Measurements from ENCODE around the gene CD14.

CD14 gene

DNA sequence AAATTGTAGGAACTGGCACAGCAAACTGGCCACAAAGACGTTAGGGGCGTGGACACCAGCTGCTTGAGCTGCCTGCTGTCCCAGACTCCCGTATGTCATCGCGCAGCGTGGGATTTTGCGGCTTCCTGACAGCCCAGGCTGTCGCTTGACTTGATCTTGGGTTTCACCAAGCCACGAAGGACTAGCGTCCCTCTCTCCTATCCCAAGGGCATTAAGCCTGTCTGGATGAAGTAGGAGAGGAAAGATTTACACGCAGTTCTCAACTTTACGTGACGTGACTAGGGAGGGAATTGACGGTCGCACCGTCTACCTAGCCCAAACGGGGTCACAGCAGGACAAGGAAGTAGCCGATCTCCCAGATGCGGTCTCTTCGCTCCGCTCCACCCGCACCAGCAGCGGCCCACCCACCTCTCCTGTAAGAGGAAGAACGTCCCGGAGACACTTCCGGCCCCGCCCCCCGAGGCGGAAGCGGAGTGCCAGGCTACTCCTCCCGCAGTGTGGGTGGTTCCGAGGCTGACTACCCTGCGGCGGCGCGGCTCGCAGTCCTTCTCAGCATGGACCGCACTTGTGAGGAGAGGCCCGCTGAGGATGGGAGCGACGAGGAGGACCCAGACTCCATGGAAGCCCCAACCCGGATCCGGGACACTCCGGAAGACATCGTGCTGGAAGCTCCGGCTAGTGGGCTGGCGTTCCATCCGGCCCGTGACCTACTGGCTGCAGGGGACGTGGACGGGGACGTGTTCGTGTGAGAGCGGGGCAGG lies 31.6 kb upstream of the CD14 start, which contains the start of gene WDR55 (continued):
- TF ChIP-seq RBAK (tag by site-specific recombination; IDR thresholded peaks at IDR 0.05) (no peak), SETDB1 (IDR thresholded peaks at IDR 0.05; ENCODE audit: insufficient read length, low read length) (no peak), BCL11B (tag by site-specific recombination; IDR thresholded peaks at IDR 0.05; ENCODE audit: low read depth) (no peak), ZFP37 (tag by site-specific recombination; IDR thresholded peaks at IDR 0.05) (peak; percentile 77; the same call in 1 of the 2 replicates), SP7 (tag by site-specific recombination; IDR thresholded peaks at IDR 0.05) (peak; percentile 88), SALL2 (tag by site-specific recombination; IDR thresholded peaks at IDR 0.05; ENCODE audit: borderline replicate concordance) (no peak), REPIN1 (tag by site-specific recombination; IDR thresholded peaks at IDR 0.05; ENCODE audit: low read depth) (no peak), ZNF621 (tag by site-specific recombination; IDR thresholded peaks at IDR 0.05) (no peak), ZNF174 (tag by site-specific recombination; IDR thresholded peaks at IDR 0.05) (no peak), ZSCAN30 (tag by site-specific recombination; IDR thresholded peaks at IDR 0.05) (no peak; the same call in 1 of the 2 replicates), IKZF3 (tag by site-specific recombination; IDR thresholded peaks at IDR 0.05) (peak; percentile 83), ZNF555 (tag by site-specific recombination; conservative IDR thresholded peaks at IDR 0.05) (no peak), ZNF660 (tag by site-specific recombination; IDR thresholded peaks at IDR 0.05) (peak; percentile 32), SCRT2 (tag by site-specific recombination; IDR thresholded peaks at IDR 0.05) (no peak), ZNF37A (tag by site-specific recombination; IDR thresholded peaks at IDR 0.05) (no peak), ZNF112 (tag by site-specific recombination; IDR thresholded peaks at IDR 0.05) (no peak), ZNF654 (tag by site-specific recombination; IDR thresholded peaks at IDR 0.05; ENCODE audit: low read depth) (no peak), ZNF274 (IDR thresholded peaks at IDR 0.05; ENCODE audit: low read length) (no peak), ZNF274 (tag by site-specific recombination; IDR thresholded peaks at IDR 0.05; ENCODE audit: borderline replicate concordance) (no peak), ZNF221 (tag by site-specific recombination; IDR thresholded peaks at IDR 0.05; ENCODE audit: borderline replicate concordance) (no peak), ZNF266 (tag by site-specific recombination; IDR thresholded peaks at IDR 0.05; ENCODE audit: low read depth) (no peak), ZNF558 (tag by site-specific recombination; IDR thresholded peaks at IDR 0.05) (no peak)
- TF ChIP-seq, protein P1, sequence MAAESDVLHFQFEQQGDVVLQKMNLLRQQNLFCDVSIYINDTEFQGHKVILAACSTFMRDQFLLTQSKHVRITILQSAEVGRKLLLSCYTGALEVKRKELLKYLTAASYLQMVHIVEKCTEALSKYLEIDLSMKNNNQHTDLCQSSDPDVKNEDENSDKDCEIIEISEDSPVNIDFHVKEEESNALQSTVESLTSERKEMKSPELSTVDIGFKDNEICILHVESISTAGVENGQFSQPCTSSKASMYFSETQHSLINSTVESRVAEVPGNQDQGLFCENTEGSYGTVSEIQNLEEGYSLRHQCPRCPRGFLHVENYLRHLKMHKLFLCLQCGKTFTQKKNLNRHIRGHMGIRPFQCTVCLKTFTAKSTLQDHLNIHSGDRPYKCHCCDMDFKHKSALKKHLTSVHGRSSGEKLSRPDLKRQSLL (tag by site-specific recombination; IDR thresholded peaks at IDR 0.05): 0 out of 2 replicates have a peak, but pooled peaks have one; percentile 11
- TF ChIP-seq, protein P2, sequence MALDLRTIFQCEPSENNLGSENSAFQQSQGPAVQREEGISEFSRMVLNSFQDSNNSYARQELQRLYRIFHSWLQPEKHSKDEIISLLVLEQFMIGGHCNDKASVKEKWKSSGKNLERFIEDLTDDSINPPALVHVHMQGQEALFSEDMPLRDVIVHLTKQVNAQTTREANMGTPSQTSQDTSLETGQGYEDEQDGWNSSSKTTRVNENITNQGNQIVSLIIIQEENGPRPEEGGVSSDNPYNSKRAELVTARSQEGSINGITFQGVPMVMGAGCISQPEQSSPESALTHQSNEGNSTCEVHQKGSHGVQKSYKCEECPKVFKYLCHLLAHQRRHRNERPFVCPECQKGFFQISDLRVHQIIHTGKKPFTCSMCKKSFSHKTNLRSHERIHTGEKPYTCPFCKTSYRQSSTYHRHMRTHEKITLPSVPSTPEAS (tag by site-specific recombination; IDR thresholded peaks at IDR 0.05): 0 out of 2 replicates have a peak, but pooled peaks have one; percentile 24
- TF ChIP-seq, protein P3, sequence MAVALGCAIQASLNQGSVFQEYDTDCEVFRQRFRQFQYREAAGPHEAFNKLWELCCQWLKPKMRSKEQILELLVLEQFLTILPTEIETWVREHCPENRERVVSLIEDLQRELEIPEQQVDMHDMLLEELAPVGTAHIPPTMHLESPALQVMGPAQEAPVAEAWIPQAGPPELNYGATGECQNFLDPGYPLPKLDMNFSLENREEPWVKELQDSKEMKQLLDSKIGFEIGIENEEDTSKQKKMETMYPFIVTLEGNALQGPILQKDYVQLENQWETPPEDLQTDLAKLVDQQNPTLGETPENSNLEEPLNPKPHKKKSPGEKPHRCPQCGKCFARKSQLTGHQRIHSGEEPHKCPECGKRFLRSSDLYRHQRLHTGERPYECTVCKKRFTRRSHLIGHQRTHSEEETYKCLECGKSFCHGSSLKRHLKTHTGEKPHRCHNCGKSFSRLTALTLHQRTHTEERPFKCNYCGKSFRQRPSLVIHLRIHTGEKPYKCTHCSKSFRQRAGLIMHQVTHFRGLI (tag by site-specific recombination; IDR thresholded peaks at IDR 0.05): no peak
- TF ChIP-seq, protein P4, sequence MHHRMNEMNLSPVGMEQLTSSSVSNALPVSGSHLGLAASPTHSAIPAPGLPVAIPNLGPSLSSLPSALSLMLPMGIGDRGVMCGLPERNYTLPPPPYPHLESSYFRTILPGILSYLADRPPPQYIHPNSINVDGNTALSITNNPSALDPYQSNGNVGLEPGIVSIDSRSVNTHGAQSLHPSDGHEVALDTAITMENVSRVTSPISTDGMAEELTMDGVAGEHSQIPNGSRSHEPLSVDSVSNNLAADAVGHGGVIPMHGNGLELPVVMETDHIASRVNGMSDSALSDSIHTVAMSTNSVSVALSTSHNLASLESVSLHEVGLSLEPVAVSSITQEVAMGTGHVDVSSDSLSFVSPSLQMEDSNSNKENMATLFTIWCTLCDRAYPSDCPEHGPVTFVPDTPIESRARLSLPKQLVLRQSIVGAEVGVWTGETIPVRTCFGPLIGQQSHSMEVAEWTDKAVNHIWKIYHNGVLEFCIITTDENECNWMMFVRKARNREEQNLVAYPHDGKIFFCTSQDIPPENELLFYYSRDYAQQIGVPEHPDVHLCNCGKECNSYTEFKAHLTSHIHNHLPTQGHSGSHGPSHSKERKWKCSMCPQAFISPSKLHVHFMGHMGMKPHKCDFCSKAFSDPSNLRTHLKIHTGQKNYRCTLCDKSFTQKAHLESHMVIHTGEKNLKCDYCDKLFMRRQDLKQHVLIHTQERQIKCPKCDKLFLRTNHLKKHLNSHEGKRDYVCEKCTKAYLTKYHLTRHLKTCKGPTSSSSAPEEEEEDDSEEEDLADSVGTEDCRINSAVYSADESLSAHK (tag by site-specific recombination; IDR thresholded peaks at IDR 0.05): 0 out of 2 replicates have a peak, but pooled peaks have one; percentile 12
- TF ChIP-seq, protein P5, sequence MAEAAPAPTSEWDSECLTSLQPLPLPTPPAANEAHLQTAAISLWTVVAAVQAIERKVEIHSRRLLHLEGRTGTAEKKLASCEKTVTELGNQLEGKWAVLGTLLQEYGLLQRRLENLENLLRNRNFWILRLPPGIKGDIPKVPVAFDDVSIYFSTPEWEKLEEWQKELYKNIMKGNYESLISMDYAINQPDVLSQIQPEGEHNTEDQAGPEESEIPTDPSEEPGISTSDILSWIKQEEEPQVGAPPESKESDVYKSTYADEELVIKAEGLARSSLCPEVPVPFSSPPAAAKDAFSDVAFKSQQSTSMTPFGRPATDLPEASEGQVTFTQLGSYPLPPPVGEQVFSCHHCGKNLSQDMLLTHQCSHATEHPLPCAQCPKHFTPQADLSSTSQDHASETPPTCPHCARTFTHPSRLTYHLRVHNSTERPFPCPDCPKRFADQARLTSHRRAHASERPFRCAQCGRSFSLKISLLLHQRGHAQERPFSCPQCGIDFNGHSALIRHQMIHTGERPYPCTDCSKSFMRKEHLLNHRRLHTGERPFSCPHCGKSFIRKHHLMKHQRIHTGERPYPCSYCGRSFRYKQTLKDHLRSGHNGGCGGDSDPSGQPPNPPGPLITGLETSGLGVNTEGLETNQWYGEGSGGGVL (tag by site-specific recombination; IDR thresholded peaks at IDR 0.05): no peak
- TF ChIP-seq, protein P6, sequence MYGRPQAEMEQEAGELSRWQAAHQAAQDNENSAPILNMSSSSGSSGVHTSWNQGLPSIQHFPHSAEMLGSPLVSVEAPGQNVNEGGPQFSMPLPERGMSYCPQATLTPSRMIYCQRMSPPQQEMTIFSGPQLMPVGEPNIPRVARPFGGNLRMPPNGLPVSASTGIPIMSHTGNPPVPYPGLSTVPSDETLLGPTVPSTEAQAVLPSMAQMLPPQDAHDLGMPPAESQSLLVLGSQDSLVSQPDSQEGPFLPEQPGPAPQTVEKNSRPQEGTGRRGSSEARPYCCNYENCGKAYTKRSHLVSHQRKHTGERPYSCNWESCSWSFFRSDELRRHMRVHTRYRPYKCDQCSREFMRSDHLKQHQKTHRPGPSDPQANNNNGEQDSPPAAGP (tag by site-specific recombination; IDR thresholded peaks at IDR 0.05): no peak; the same call in 1 of the 2 replicates
- TF ChIP-seq, protein P7, sequence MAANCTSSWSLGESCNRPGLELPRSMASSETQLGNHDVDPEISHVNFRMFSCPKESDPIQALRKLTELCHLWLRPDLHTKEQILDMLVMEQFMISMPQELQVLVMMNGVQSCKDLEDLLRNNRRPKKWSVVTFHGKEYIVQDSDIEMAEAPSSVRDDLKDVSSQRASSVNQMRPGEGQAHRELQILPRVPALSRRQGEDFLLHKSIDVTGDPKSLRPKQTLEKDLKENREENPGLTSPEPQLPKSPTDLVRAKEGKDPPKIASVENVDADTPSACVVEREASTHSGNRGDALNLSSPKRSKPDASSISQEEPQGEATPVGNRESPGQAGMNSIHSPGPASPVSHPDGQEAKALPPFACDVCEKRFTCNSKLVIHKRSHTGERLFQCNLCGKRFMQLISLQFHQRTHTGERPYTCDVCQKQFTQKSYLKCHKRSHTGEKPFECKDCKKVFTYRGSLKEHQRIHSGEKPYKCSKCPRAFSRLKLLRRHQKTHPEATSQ (tag by site-specific recombination; IDR thresholded peaks at IDR 0.05): no peak

Data from HEK293 (cell line).